ENCODE results near the gene GLI3. TPM values are rescaled to one million over a fixed set of nuclear protein-coding genes. Genes with fewer than 3 reads are reported as not detected.

The GLI3 gene
- total RNA-seq, 1 experiment from 2014 or later: 46.2 TPM

DNA sequence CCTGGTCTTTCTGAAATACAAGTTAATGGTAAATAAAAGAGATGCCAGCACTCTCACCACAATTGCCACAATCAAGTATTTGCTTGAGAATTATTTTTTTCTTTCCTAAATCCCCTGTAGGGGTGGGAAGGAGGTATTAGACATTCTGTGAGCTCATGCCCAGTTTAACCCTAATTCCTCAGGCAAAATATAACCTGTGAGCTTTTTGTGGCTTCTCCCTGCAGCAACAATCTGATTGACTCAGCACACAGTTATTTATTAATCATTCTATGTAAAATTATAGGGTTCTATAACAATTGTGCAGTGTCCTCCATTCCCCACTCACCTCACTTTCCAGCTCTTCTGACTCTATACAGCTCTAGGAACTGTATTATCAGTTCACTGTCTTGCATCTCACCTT is 66.3 kb downstream of the GLI3 start:
- no peak overlapping the region for H3K27ac Mint-ChIP-seq
- H3K4me3 Mint-ChIP-seq: no peak overlapping the region
- POLR2A ChIA-PET: no interaction called here
- H3K36me3 Mint-ChIP-seq: peaks cover 2% of the 10 kb centered on the region; the same call in 1 of the 2 replicates
- ATAC-seq: no peak
- DNase-seq (ENCODE audit: low spot score): no peak
- TF ChIP-seq, protein P1, sequence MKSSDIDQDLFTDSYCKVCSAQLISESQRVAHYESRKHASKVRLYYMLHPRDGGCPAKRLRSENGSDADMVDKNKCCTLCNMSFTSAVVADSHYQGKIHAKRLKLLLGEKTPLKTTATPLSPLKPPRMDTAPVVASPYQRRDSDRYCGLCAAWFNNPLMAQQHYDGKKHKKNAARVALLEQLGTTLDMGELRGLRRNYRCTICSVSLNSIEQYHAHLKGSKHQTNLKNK (CRISPR knock-in tag; IDR thresholded peaks at IDR 0.05): no peak
- no peak for TF ChIP-seq GTF2I (CRISPR knock-in tag; conservative IDR thresholded peaks at IDR 0.05)
- TF ChIP-seq TCF7 (CRISPR knock-in tag; IDR thresholded peaks at IDR 0.05; ENCODE audit: low read depth): no peak
- TF ChIP-seq, protein P2, sequence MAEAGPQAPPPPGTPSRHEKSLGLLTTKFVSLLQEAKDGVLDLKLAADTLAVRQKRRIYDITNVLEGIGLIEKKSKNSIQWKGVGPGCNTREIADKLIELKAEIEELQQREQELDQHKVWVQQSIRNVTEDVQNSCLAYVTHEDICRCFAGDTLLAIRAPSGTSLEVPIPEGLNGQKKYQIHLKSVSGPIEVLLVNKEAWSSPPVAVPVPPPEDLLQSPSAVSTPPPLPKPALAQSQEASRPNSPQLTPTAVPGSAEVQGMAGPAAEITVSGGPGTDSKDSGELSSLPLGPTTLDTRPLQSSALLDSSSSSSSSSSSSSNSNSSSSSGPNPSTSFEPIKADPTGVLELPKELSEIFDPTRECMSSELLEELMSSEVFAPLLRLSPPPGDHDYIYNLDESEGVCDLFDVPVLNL (CRISPR knock-in tag; IDR thresholded peaks at IDR 0.05; ENCODE audit: borderline replicate concordance, low read depth): no peak
- H3K27me3 Mint-ChIP-seq (ENCODE audit: low read depth): no peaks in the 10 kb centered on the region
- CTCF ChIA-PET: interaction anchor here (0.7 kb wide), 2 partner anchors 54 to 62 kb away, joined by 3 read pairs; no protein-coding TSS in a partner anchor
- H3K9me3 Mint-ChIP-seq: no peaks in the 10 kb centered on the region
- peaks cover 11% of the 10 kb centered on the region for H3K4me1 Mint-ChIP-seq

DNA sequence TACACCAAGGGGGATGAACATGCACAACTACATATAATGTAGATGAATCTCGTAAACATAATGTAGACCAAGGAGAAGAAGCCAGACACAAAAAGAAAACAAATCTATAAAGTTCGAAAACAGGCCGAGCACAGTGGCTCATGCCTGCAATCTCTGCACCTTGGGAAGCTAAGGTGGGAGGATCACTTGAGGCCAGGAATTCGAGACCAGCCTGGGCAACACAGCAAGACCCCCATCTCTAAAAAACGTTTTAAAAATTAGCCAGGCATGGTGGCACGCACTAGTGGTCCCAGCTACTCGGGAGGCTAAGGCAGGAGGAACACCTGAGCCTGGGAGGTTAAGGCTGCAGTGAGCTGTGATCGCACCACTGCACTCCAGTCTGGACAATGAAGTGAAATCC is 68.5 kb downstream of the GLI3 start:
- H3K4me3 Mint-ChIP-seq: no peak overlapping the region
- H3K27ac Mint-ChIP-seq: peak overlapping the region; percentile 34; the same call in 1 of the 2 replicates
- H3K36me3 Mint-ChIP-seq: peaks cover 2% of the 10 kb centered on the region; the same call in 1 of the 2 replicates
- H3K9me3 Mint-ChIP-seq: no peaks in the 10 kb centered on the region
- ATAC-seq: no peak
- no peaks in the 10 kb centered on the region for H3K27me3 Mint-ChIP-seq (ENCODE audit: low read depth)
- POLR2A ChIA-PET: no interaction called here
- no peak for TF ChIP-seq TEAD1 (CRISPR knock-in tag; IDR thresholded peaks at IDR 0.05)
- TF ChIP-seq, protein P3, sequence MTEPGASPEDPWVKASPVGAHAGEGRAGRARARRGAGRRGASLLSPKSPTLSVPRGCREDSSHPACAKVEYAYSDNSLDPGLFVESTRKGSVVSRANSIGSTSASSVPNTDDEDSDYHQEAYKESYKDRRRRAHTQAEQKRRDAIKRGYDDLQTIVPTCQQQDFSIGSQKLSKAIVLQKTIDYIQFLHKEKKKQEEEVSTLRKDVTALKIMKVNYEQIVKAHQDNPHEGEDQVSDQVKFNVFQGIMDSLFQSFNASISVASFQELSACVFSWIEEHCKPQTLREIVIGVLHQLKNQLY (CRISPR knock-in tag; IDR thresholded peaks at IDR 0.05): no peak
- TF ChIP-seq, protein P4, sequence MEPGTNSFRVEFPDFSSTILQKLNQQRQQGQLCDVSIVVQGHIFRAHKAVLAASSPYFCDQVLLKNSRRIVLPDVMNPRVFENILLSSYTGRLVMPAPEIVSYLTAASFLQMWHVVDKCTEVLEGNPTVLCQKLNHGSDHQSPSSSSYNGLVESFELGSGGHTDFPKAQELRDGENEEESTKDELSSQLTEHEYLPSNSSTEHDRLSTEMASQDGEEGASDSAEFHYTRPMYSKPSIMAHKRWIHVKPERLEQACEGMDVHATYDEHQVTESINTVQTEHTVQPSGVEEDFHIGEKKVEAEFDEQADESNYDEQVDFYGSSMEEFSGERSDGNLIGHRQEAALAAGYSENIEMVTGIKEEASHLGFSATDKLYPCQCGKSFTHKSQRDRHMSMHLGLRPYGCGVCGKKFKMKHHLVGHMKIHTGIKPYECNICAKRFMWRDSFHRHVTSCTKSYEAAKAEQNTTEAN (CRISPR knock-in tag; IDR thresholded peaks at IDR 0.05): no peak
- TF ChIP-seq, protein P5, sequence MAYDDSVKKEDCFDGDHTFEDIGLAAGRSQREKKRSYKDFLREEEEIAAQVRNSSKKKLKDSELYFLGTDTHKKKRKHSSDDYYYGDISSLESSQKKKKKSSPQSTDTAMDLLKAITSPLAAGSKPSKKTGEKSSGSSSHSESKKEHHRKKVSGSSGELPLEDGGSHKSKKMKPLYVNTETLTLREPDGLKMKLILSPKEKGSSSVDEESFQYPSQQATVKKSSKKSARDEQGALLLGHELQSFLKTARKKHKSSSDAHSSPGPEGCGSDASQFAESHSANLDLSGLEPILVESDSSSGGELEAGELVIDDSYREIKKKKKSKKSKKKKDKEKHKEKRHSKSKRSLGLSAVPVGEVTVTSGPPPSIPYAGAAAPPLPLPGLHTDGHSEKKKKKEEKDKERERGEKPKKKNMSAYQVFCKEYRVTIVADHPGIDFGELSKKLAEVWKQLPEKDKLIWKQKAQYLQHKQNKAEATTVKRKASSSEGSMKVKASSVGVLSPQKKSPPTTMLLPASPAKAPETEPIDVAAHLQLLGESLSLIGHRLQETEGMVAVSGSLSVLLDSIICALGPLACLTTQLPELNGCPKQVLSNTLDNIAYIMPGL (CRISPR knock-in tag; IDR thresholded peaks at IDR 0.05): no peak
- peak; percentile 82 for TF ChIP-seq ZNF121 (CRISPR knock-in tag; IDR thresholded peaks at IDR 0.05)
- no peak for TF ChIP-seq MYBL2 (CRISPR knock-in tag; IDR thresholded peaks at IDR 0.05)
- TF ChIP-seq, protein P6, sequence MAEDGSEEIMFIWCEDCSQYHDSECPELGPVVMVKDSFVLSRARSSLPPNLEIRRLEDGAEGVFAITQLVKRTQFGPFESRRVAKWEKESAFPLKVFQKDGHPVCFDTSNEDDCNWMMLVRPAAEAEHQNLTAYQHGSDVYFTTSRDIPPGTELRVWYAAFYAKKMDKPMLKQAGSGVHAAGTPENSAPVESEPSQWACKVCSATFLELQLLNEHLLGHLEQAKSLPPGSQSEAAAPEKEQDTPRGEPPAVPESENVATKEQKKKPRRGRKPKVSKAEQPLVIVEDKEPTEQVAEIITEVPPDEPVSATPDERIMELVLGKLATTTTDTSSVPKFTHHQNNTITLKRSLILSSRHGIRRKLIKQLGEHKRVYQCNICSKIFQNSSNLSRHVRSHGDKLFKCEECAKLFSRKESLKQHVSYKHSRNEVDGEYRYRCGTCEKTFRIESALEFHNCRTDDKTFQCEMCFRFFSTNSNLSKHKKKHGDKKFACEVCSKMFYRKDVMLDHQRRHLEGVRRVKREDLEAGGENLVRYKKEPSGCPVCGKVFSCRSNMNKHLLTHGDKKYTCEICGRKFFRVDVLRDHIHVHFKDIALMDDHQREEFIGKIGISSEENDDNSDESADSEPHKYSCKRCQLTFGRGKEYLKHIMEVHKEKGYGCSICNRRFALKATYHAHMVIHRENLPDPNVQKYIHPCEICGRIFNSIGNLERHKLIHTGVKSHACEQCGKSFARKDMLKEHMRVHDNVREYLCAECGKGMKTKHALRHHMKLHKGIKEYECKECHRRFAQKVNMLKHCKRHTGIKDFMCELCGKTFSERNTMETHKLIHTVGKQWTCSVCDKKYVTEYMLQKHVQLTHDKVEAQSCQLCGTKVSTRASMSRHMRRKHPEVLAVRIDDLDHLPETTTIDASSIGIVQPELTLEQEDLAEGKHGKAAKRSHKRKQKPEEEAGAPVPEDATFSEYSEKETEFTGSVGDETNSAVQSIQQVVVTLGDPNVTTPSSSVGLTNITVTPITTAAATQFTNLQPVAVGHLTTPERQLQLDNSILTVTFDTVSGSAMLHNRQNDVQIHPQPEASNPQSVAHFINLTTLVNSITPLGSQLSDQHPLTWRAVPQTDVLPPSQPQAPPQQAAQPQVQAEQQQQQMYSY (CRISPR knock-in tag; IDR thresholded peaks at IDR 0.05): no peak
- TF ChIP-seq, protein P7, sequence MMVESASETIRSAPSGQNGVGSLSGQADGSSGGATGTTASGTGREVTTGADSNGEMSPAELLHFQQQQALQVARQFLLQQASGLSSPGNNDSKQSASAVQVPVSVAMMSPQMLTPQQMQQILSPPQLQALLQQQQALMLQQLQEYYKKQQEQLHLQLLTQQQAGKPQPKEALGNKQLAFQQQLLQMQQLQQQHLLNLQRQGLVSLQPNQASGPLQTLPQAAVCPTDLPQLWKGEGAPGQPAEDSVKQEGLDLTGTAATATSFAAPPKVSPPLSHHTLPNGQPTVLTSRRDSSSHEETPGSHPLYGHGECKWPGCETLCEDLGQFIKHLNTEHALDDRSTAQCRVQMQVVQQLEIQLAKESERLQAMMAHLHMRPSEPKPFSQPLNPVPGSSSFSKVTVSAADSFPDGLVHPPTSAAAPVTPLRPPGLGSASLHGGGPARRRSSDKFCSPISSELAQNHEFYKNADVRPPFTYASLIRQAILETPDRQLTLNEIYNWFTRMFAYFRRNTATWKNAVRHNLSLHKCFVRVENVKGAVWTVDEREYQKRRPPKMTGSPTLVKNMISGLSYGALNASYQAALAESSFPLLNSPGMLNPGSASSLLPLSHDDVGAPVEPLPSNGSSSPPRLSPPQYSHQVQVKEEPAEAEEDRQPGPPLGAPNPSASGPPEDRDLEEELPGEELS (CRISPR knock-in tag; IDR thresholded peaks at IDR 0.05): no peak
- TF ChIP-seq, protein P8, sequence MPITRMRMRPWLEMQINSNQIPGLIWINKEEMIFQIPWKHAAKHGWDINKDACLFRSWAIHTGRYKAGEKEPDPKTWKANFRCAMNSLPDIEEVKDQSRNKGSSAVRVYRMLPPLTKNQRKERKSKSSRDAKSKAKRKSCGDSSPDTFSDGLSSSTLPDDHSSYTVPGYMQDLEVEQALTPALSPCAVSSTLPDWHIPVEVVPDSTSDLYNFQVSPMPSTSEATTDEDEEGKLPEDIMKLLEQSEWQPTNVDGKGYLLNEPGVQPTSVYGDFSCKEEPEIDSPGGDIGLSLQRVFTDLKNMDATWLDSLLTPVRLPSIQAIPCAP (CRISPR knock-in tag; IDR thresholded peaks at IDR 0.05): no peak
- CTCF ChIA-PET: interaction anchor here (0.6 kb wide), 1 partner anchor 1992 kb away, joined by 3 read pairs; no protein-coding TSS in a partner anchor
- peaks cover 4% of the 10 kb centered on the region; the same call in 1 of the 2 replicates for H3K4me1 Mint-ChIP-seq
- no peak for DNase-seq (ENCODE audit: low spot score)

Data from WTC11 (cell line).